Loucy (cell line): ENCODE results near the gene RGS12.

Experiments used
- CTCF ChIP-seq: fragments of 200-600 bp; sonication (generic); conservative IDR thresholded peaks from 2 replicates; pipeline ENCODE4 v1.5.1; 2014; ENCODE audit warnings: mild to moderate bottlenecking, antibody characterized with exemption, low read length
- EZH2phosphoT487 ChIP-seq: fragments of 200-600 bp; IDR thresholded peaks from 2 replicates; pipeline ENCODE4 v1.6.1; 2018; ENCODE audit warnings: antibody characterized with exemption, mild to moderate bottlenecking, moderate library complexity, borderline replicate concordance

- no peak for TF ChIP-seq CTCF
- no peak for TF ChIP-seq EZH2phosphoT487
Observed at GRCh38 chr4:3261411-3262207, 31.2 kb upstream of the RGS12 start.
